Measurements from ENCODE around the gene CNTROB.

CNTROB gene

GRCh38 chr17:7930841-7931631 lies 970 bp upstream of the CNTROB start:
- Mint-ChIP-seq H3K27me3 (ENCODE audit: low read depth) (no peaks in the 10 kb centered on the region), H3K4me1 (peaks cover 42% of the 10 kb centered on the region)

DNA sequence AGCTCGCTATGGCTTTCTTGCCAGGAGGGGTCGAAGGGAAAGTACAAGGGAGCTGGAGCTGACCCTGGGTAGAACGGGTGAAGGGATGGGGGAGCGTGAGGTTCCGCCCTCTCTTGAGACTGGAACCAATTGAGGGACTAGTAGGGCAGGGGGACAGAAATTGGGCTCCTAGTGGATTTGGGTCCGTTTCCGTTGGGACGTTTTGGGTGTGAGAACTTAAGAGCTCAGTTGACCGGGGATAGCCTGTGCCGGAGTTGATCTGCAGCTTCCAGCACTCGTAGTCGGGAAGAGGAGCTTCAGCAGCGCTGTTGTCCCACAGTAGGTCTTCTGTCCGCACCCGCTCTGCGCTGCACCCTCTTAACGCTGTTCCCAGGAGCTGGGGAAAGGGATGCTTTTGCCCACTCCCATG lies 481 bp downstream of the CNTROB start:
- Mint-ChIP-seq H3K9me3 (no peaks in the 10 kb centered on the region), H3K4me3 (peak overlapping the region; percentile 95 to 98 (median 96)), H3K27ac (peak overlapping the region; percentile 67 to 92 (median 83)), H3K27me3 (ENCODE audit: low read depth) (no peaks in the 10 kb centered on the region), H3K36me3 (ENCODE audit: low read depth) (peaks cover 31% of the 10 kb centered on the region), H3K4me1 (peaks cover 42% of the 10 kb centered on the region)
- TF ChIP-seq, protein P1, sequence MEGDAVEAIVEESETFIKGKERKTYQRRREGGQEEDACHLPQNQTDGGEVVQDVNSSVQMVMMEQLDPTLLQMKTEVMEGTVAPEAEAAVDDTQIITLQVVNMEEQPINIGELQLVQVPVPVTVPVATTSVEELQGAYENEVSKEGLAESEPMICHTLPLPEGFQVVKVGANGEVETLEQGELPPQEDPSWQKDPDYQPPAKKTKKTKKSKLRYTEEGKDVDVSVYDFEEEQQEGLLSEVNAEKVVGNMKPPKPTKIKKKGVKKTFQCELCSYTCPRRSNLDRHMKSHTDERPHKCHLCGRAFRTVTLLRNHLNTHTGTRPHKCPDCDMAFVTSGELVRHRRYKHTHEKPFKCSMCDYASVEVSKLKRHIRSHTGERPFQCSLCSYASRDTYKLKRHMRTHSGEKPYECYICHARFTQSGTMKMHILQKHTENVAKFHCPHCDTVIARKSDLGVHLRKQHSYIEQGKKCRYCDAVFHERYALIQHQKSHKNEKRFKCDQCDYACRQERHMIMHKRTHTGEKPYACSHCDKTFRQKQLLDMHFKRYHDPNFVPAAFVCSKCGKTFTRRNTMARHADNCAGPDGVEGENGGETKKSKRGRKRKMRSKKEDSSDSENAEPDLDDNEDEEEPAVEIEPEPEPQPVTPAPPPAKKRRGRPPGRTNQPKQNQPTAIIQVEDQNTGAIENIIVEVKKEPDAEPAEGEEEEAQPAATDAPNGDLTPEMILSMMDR (IDR thresholded peaks at IDR 0.05; ENCODE audit: unreplicated experiment in 3 of 3): no peak

More at GRCh38 chr17:7930841-7931631, 970 bp upstream of the CNTROB start:
- H3K36me3 Mint-ChIP-seq (ENCODE audit: low read depth): peaks cover 22% of the 10 kb centered on the region
- TF ChIP-seq, protein P1 (IDR thresholded peaks at IDR 0.05; ENCODE audit: unreplicated experiment in 3 of 3): no peak
- H3K4me3 Mint-ChIP-seq: peak overlapping the region; percentile 95 to 98 (median 96)
- no peaks in the 10 kb centered on the region for H3K9me3 Mint-ChIP-seq
- H3K27ac Mint-ChIP-seq: no peak overlapping the region

DNA sequence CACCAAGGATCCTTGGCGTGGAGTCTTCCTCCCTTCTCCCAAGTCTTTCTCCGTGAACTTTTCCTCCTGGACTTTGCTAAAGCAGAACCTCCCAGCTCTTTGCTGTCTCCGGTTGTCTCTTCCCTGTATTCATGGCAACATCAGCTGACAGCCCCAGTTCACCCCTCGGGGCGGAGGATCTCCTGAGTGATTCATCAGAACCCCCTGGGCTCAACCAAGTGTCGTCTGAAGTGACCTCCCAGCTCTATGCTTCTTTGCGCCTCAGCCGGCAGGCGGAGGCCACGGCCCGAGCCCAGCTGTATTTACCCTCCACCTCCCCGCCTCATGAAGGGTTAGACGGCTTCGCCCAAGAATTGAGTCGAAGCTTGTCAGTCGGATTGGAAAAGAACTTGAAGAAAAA lies 943 bp downstream of the CNTROB start:
- H3K27ac Mint-ChIP-seq: peak overlapping the region; percentile 67 to 92 (median 83)
- peak overlapping the region; percentile 95 to 98 (median 96) for H3K4me3 Mint-ChIP-seq
- H3K27me3 Mint-ChIP-seq (ENCODE audit: low read depth): no peaks in the 10 kb centered on the region
- H3K9me3 Mint-ChIP-seq: no peaks in the 10 kb centered on the region
- peaks cover 42% of the 10 kb centered on the region for H3K4me1 Mint-ChIP-seq
- peaks cover 28% of the 10 kb centered on the region for H3K36me3 Mint-ChIP-seq (ENCODE audit: low read depth)
- TF ChIP-seq, protein P1 (IDR thresholded peaks at IDR 0.05; ENCODE audit: unreplicated experiment in 3 of 3): no peak

DNA sequence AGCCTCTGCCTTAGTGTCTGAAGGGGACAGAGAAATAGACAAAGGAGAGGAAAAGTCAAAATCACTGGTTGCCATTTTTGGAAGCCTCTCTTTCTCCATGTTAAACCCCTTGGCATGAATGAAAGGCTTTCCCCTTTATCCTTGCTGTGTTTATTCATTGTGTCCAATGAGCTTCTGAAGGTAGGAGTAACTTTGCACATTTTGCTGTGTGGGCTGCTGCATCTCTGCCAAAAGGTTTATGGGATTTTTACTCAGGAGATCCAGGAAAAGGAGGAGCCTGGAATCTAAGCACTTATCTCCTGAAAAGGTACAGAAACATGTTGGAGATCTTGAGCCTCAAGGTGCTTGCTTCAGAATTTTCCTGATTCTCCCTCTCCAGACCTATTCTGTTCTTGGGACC lies 3.9 kb downstream of the CNTROB start:
- Mint-ChIP-seq H3K36me3 (ENCODE audit: low read depth) (peaks cover 50% of the 10 kb centered on the region), H3K27me3 (ENCODE audit: low read depth) (no peaks in the 10 kb centered on the region), H3K9me3 (no peaks in the 10 kb centered on the region), H3K27ac (peak overlapping the region in 2 of 3 experiments; percentile 56), H3K4me1 (peaks cover 34% of the 10 kb centered on the region), H3K4me3 (peak overlapping the region; percentile 43 to 78 (median 56))
- TF ChIP-seq, protein P1 (IDR thresholded peaks at IDR 0.05; ENCODE audit: unreplicated experiment in 3 of 3): no peak

DNA sequence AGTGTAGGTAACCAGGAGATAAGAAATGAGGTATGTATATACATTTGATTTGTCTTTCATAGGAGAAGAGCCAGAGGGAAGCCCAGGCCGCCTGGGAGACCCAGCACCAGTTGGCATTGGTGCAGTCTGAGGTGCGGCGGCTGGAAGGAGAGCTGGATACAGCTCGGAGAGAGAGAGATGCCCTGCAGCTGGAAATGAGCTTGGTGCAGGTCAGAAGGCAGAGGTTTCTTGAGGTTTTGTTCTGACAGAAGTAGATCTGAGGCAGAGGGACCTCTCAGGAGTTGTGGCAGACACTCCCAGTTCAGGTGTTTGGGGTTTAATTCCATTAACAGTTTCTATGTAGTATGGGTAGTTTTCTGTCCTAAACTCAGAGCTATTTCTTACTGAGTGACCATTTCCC lies 8.0 kb downstream of the CNTROB start:
- Mint-ChIP-seq H3K4me1 (peaks cover 11% of the 10 kb centered on the region), H3K27me3 (ENCODE audit: low read depth) (no peaks in the 10 kb centered on the region), H3K27ac (no peak overlapping the region), H3K9me3 (no peaks in the 10 kb centered on the region), H3K4me3 (no peak overlapping the region), H3K36me3 (ENCODE audit: low read depth) (peaks cover 72% of the 10 kb centered on the region)
- TF ChIP-seq, protein P1 (IDR thresholded peaks at IDR 0.05; ENCODE audit: unreplicated experiment in 3 of 3): no peak

GRCh38 chr17:7940743-7941142 lies 8.7 kb downstream of the CNTROB start:
- H3K4me3 Mint-ChIP-seq: no peak overlapping the region
- TF ChIP-seq, protein P1 (IDR thresholded peaks at IDR 0.05; ENCODE audit: unreplicated experiment in 3 of 3): no peak
- H3K4me1 Mint-ChIP-seq: peaks cover 6% of the 10 kb centered on the region
- peaks cover 74% of the 10 kb centered on the region for H3K36me3 Mint-ChIP-seq (ENCODE audit: low read depth)
- no peaks in the 10 kb centered on the region for H3K27me3 Mint-ChIP-seq (ENCODE audit: low read depth)
- H3K27ac Mint-ChIP-seq: no peak overlapping the region
- H3K9me3 Mint-ChIP-seq: no peaks in the 10 kb centered on the region

All from nephron (organoid).